Activated CD4-positive, alpha-beta T cell treated with anti-CD3 and anti-CD28 coated beads, Interleukin-2, amount 10 ng/mL, durations not matched to agents 7 days and 5 days (primary cell): ENCODE data around the gene TRMT2A. TPM values are rescaled to one million over a fixed set of nuclear protein-coding genes. Genes with fewer than 3 reads are reported as not detected.
"Not testable (repeated sequence)": the region's sequence is repeated elsewhere in the genome, so short reads cannot be mapped to it uniquely, and the experiment has no call there.

Source experiments
- CTCF ChIA-PET: fragments of 350-600 bp; sonication (Branson Sonifier 250); formaldehyde crosslinking; loops from one replicate; lab custom pipeline; 2021; ENCODE audit warnings: antibody characterized with exemption; lab: Charles Lee
- POLR2A ChIA-PET: fragments of 350-600 bp; sonication (Branson Sonifier 250); formaldehyde crosslinking; loops from one replicate; lab custom pipeline; 2021; ENCODE audit warnings: antibody characterized with exemption; lab: Charles Lee
- DNase-seq: peaks from one replicate; pipeline ENCODE4 v3.0.0-alpha.2; 2020
- H3K27ac Mint-ChIP-seq: one replicate; pipeline ENCODE4 v1.8.0; 2021; ENCODE audit warnings: mild to moderate bottlenecking, moderate library complexity, mixed read lengths
- H3K27me3 Mint-ChIP-seq: one replicate; pipeline ENCODE4 v1.8.0; 2021; ENCODE audit warnings: mixed read lengths
- H3K36me3 Mint-ChIP-seq: one replicate; pipeline ENCODE4 v1.8.0; 2021; ENCODE audit warnings: low read depth, mixed read lengths
- H3K4me1 Mint-ChIP-seq: one replicate; pipeline ENCODE4 v1.8.0; 2021; ENCODE audit warnings: mixed read lengths
- H3K4me3 Mint-ChIP-seq: one replicate; pipeline ENCODE4 v1.8.0; 2021; ENCODE audit warnings: mild to moderate bottlenecking, moderate library complexity, mixed read lengths
- H3K9me3 Mint-ChIP-seq: one replicate; pipeline ENCODE4 v1.8.0; 2021; ENCODE audit warnings: mixed read lengths
- total RNA-seq, 2 experiments: library from RNA; stranded (reverse); gene quantifications; one replicate each; pipeline ENCODE4 v1.2.3, GENCODE V29; 2021

The TRMT2A gene
- total RNA-seq, 2 experiments from 2014 or later: 85.5 to 91.4 TPM

DNA sequence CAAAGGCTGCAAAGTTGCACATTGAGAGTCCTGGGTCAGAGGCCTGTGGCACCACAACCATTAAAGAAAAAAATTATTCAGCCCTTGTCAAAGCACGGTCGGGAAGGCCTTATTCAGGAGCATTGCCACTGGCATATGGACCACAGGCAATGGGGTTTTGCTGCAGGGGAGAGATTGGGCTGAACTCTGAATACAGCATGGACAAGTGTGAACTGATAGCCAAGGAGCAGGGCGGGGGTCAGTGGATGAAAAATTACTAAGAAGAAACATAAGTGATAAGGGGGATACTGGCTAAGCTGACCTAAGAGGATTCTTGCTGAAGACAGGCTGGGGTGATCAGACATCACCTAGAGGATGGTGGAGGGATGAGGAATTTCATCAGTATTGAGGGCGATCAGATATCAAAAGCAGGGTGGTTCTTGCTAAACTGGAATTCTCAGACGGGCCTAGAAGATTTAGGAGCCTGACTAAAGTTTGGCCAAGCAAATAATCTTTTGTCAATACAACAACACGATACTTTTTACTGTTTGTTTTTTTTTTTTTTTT, 40.3 kb downstream of the TRMT2A start:
- POLR2A ChIA-PET: no interaction called here

DNA sequence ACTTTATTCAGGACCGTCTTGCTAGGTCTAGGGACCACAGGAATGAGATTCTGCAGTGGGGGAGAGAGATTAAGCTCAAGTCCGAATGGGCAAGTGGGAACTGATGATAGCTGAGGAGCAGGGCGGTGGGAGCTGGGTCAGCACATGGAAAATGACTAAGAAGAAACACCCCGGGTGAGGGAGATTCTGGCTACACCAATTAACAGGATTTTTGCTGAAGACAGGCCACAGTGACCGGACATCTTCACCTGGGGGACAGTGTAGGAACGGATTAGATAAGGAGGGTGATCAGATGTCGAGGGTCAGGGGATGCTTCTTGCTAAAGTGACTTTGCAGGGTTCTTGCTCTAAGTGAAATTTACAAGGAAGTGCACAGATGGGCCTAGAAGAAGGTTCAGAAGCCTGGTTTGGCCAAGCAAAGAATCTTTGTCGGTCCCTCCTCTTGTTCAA, 45.5 kb downstream of the TRMT2A start:
- DNase-seq: no peak
- Mint-ChIP-seq H3K9me3 (no peaks in the 10 kb centered on the region), H3K27me3 (no peaks in the 10 kb centered on the region), H3K36me3 (no peaks in the 10 kb centered on the region), H3K27ac (no peak overlapping the region), H3K4me3 (no peak overlapping the region), H3K4me1 (no peaks in the 10 kb centered on the region)
- ChIA-PET POLR2A (no interaction called here), CTCF (interaction anchor here (1.0 kb wide), 1 partner anchor 11 kb away, joined by 3 read pairs; no protein-coding TSS in a partner anchor)

More for the DNA sequence above, 40.3 kb downstream of the TRMT2A start:
- H3K36me3 Mint-ChIP-seq: peaks cover 3% of the 10 kb centered on the region
- H3K27me3 Mint-ChIP-seq: no peaks in the 10 kb centered on the region
- DNase-seq: no peak
- H3K27ac Mint-ChIP-seq: no peak overlapping the region
- peaks cover 16% of the 10 kb centered on the region for H3K4me1 Mint-ChIP-seq
- no peaks in the 10 kb centered on the region for H3K9me3 Mint-ChIP-seq
- CTCF ChIA-PET: no interaction called here
- H3K4me3 Mint-ChIP-seq: no peak overlapping the region

DNA sequence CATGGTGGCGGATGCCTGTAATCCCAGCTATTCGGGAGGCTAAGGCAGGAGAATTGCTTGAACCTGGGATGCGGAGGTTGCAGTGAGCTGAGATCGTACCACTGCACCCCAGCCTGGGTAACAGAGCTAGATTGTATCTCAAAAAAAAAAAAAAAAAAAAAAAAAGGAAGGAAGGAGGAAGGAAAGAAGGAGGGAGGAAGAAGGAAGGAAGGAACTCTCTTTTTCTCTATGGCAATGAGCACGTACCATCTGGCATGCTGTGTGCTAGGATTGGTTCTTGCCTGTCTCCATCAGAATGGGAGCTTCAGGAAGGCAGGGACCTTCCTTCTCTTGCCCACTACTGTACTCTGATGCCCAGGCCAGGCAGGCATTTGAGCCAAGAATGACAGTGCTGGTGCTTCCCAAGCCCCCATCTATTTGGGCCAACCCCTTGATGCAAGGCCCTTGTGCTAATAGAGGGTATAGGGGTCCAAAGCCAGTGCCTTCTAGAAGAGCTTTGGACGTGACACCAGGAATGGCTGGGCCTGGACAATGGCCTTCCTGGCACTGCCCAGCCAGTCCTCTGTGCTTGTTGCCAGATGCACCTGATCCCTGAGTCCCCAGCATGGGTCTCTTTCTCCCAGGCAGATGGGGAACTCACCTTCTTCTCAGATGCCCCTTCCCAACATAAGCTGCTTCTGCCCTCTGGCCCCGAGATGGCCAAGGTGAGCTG, 47.5 kb downstream of the TRMT2A start:
- Mint-ChIP-seq H3K27me3 (no peaks in the 10 kb centered on the region), H3K27ac (no peak overlapping the region), H3K9me3 (no peaks in the 10 kb centered on the region), H3K36me3 (peaks cover 3% of the 10 kb centered on the region), H3K4me1 (no peaks in the 10 kb centered on the region), H3K4me3 (no peak overlapping the region)
- ChIA-PET CTCF (no interaction called here), POLR2A (no interaction called here)
- DNase-seq: no peak

DNA sequence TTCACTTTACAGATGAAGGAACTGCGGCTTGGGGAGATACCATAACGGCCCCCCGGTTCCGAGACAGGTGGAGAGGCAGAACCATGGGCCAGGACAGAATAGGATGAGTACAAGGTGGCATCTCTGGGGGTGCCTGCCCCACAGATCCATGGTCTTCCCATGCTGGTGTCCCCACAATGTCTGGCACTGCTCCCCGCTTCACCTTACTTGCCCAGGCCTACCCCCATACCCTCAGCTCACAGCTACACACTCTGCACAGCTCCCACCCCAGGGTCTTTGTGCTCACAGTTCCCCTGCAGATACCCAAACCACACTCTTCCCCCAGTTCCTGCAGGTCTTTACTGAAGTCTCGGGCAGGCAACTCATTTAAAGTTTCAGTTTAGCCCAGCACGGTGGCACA, 48.4 kb downstream of the TRMT2A start:
- no peaks in the 10 kb centered on the region for H3K27me3 Mint-ChIP-seq
- CTCF ChIA-PET: no interaction called here
- H3K4me1 Mint-ChIP-seq: no peaks in the 10 kb centered on the region
- no peak for DNase-seq
- H3K36me3 Mint-ChIP-seq: peaks cover 3% of the 10 kb centered on the region
- no peaks in the 10 kb centered on the region for H3K9me3 Mint-ChIP-seq
- no peak overlapping the region for H3K27ac Mint-ChIP-seq
- H3K4me3 Mint-ChIP-seq: no peak overlapping the region
- POLR2A ChIA-PET: no interaction called here

DNA sequence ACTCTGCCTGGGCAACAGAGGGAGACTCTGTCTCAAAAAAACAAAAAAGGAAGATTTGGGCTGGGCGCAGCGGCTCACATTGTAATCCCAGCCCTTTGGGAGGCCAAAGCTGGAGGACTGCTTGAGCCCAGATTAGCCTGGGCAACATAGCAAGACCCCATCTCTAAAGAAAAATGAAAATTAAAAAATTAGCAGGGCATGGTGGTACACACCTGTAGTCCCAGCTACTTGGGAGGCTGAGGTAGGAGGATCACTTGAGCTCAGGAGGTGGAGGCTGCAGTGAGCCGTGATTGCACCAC, 49.7 kb downstream of the TRMT2A start:
- H3K27ac Mint-ChIP-seq: peak overlapping the region; percentile 50
- H3K36me3 Mint-ChIP-seq, H3K9me3 Mint-ChIP-seq, H3K27me3 Mint-ChIP-seq, POLR2A ChIA-PET, CTCF ChIA-PET, DNase-seq, H3K4me1 Mint-ChIP-seq, H3K4me3 Mint-ChIP-seq: not testable (repeated sequence)

DNA sequence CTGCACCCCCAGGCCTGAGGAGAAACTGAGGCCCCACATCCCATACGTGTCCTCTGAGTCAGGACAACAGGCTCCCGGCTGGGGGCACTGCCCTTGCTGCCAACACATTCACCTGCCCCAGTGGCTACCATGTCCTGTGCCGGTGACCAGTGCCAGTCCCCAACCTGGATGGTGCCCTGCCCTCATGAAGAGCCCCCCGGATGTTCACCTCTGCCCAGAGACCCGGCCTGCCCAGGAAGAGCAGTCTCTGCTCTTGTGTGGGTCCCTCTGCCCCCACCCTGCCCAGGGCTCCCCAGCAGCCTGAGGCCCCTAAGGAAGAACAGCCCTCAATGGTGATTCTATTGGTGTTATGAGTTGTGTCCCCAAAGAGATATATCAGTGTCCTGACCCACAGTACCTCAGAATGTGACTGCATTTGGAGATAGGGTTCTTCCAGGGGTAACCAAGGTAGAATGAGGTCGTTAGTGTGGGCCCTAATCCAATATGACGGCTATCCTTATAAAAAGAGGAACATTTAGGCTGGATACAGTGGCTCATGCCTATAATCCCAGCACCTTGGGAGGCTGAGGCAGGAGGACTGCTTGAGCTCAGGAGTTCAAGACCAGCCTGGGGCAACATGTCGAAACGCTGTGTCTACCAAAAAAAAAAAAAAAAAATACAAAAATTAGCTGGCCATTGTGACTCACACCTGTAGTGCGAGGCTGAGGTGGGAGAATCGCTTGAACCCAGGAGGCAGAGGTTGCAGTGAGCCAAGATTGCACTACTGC, 50.2 kb downstream of the TRMT2A start:
- CTCF ChIA-PET: no interaction called here
- Mint-ChIP-seq H3K36me3 (peaks cover 5% of the 10 kb centered on the region), H3K4me3 (no peak overlapping the region), H3K27ac (peak overlapping the region; percentile 50), H3K9me3 (no peaks in the 10 kb centered on the region), H3K27me3 (no peaks in the 10 kb centered on the region), H3K4me1 (no peaks in the 10 kb centered on the region)
- DNase-seq: no peak
- POLR2A ChIA-PET: no interaction called here

DNA sequence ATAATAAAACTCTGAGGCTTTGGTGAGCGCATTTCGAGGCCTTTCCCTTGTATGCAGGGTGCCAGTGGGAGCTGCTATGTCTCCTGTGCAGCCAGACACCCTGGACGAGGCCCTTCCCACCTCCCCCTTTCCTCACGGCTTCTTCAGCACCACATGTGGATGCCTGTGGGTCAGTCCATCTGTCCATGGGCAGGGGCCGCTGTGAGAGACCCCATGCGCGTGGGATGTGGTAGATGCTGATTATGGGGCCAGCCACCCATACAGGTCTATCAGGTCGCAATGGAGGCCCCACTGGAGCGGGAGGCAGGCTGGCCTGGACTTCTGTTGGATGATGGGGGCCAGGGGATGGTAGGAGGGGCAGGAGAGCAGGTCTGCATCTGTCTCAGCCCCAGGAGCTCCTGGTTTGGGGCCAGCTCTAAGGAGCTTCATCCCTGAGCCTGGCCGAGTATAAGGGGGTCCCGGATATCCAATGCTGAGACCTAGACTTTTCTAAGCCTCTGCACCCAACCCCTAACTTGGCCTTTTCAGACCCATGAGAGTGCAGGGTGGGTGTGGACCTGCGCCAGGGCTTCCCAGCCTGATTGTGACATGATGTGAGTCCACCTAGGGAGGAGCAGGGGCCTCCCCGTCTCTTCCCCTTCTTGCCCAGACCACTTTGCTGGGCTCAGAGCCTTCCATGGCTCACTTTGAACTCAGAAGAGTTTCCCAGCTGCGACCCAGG, 51.0 kb downstream of the TRMT2A start:
- H3K27ac Mint-ChIP-seq: peak overlapping the region; percentile 41
- no peak overlapping the region for H3K4me3 Mint-ChIP-seq
- CTCF ChIA-PET: interaction anchor here (0.9 kb wide), 1 partner anchor 12 kb away, joined by 4 read pairs; no protein-coding TSS in a partner anchor
- no peaks in the 10 kb centered on the region for H3K9me3 Mint-ChIP-seq
- no peaks in the 10 kb centered on the region for H3K27me3 Mint-ChIP-seq
- POLR2A ChIA-PET: no interaction called here
- no peaks in the 10 kb centered on the region for H3K4me1 Mint-ChIP-seq
- peaks cover 5% of the 10 kb centered on the region for H3K36me3 Mint-ChIP-seq
- DNase-seq: no peak

DNA sequence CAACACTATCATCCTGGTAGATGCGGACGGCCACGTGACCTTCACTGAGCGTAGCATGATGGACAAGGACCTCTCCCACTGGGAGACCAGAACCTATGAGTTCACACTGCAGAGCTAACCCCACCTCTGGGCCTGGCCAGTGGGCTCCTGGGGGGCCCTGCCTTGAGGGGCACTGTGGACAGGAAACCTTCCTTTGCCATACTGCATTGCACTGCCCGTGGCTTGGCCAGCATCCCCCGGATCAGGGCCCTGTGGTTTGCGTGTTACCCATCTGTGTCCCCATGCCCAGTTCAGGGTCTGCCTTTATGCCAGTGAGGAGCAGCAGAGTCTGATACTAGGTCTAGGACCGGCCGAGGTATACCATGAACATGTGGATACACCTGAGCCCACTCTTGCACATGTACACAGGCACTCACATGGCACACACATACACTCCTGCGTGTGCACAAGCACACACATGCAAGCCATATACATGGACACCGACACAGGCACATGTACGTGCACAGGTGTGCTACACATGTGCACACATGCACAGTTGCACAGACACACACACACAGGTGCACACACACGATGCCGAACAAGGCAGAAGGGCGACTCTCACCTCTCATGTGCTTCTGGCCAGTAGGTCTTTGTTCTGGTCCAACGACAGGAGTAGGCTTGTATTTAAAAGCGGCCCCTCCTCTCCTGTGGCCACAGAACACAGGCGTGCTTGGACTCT, 52.3 kb downstream of the TRMT2A start:
- no peaks in the 10 kb centered on the region for H3K4me1 Mint-ChIP-seq
- no peaks in the 10 kb centered on the region for H3K9me3 Mint-ChIP-seq
- DNase-seq: no peak
- H3K36me3 Mint-ChIP-seq: peaks cover 5% of the 10 kb centered on the region
- POLR2A ChIA-PET: no interaction called here
- no peak overlapping the region for H3K4me3 Mint-ChIP-seq
- H3K27ac Mint-ChIP-seq: no peak overlapping the region
- CTCF ChIA-PET: no interaction called here
- no peaks in the 10 kb centered on the region for H3K27me3 Mint-ChIP-seq

DNA sequence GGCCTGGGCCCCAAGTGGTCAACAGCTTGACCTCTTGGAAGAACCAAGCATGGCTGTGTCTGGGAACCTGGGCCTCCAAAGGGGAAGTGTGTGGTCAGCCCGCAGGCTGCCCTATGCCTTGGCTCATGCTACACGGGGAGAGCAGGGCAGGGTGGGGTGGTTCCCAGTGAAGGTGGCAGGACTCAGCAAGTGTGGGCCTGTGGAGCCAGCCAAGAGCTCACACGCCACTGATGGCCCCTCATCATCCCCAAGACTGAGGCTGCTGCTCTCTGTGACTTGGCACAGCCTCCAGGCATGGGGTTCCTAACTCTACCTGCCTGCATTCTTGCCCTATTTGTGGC, 52.9 kb downstream of the TRMT2A start:
- no peak overlapping the region for H3K27ac Mint-ChIP-seq
- DNase-seq: no peak
- H3K4me1 Mint-ChIP-seq: peaks cover 4% of the 10 kb centered on the region
- ChIA-PET POLR2A (no interaction called here), CTCF (no interaction called here)
- no peaks in the 10 kb centered on the region for H3K27me3 Mint-ChIP-seq
- no peaks in the 10 kb centered on the region for H3K9me3 Mint-ChIP-seq
- no peak overlapping the region for H3K4me3 Mint-ChIP-seq
- H3K36me3 Mint-ChIP-seq: peaks cover 5% of the 10 kb centered on the region

DNA sequence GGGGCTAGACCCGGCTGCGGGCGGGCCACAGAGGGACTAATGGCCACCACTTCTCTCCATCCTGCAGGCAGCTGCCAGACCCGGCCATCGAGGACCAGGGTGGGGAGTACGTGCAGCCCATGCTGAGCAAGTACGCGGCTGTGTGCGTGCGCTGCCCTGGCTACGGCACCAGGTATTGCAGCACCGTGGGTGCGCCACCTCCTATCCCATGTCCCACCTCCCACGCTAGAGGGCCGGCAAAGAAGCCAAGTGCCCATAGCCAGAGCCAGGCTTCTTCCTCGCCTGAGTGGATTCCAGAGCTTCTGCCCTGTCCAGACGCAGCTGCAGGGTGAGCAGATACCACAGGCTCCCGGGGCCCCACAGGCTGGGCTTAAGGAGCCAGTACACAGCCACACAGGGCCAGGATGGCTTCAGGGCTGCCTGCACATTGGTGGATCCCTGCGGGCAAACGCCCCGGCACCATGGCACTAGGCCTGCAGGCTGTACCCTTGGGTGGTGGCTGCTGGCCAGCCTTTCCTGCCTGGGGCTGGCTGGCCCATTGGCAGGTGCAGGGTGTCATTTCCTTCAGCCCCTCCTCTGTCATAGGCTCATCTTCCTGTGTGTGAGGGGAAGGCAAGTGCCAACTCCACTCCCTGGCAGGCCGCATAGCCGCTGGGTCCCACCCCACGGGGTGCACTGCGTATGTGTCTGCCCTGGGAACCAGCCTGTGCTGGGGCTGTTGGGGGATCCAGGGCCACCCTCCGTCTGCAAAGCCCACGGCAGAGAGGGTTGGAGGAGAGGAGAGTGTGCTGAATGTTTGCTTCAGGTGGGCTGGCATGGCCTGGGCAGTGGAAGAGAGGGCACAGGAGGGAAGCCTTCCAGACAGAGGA, 53.5 kb downstream of the TRMT2A start:
- no peak for DNase-seq
- POLR2A ChIA-PET: no interaction called here
- H3K9me3 Mint-ChIP-seq: no peaks in the 10 kb centered on the region
- no peak overlapping the region for H3K4me3 Mint-ChIP-seq
- H3K27me3 Mint-ChIP-seq: no peaks in the 10 kb centered on the region
- peaks cover 11% of the 10 kb centered on the region for H3K36me3 Mint-ChIP-seq
- H3K27ac Mint-ChIP-seq: no peak overlapping the region
- peaks cover 9% of the 10 kb centered on the region for H3K4me1 Mint-ChIP-seq
- CTCF ChIA-PET: no interaction called here

DNA sequence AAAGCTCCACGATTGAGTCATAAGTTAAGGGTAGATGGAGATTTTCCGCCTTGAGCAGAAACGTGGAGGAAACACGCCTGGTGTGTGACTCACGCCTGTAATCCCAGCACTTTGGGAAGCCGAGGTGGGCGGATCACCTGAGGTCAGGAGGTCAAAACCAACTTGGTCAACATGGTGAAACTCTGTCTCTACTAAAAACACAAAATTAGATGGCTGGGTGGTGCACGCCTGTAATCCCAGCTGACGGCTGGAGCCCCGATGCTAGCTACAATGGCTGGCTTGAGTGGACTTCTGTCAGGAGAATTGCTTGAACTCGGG, 54.3 kb downstream of the TRMT2A start:
- H3K36me3 Mint-ChIP-seq: peaks cover 14% of the 10 kb centered on the region
- POLR2A ChIA-PET: no interaction called here
- no peak for DNase-seq
- H3K27me3 Mint-ChIP-seq: no peaks in the 10 kb centered on the region
- H3K9me3 Mint-ChIP-seq: no peaks in the 10 kb centered on the region
- H3K4me3 Mint-ChIP-seq: no peak overlapping the region
- H3K4me1 Mint-ChIP-seq: peaks cover 9% of the 10 kb centered on the region
- CTCF ChIA-PET: no interaction called here
- H3K27ac Mint-ChIP-seq: no peak overlapping the region
